Kidney tubule cell (primary cell): Measurements from ENCODE around the gene PUS3.
"Not testable (repeated sequence)": the region's sequence is repeated elsewhere in the genome, so short reads cannot be mapped to it uniquely, and the experiment has no call there.

ENCODE experiments used
- DNase-seq: peaks from one replicate; pipeline ENCODE4 v3.0.0-alpha.2; 2018; ENCODE audit warnings: low spot score

PUS3 gene

DNA sequence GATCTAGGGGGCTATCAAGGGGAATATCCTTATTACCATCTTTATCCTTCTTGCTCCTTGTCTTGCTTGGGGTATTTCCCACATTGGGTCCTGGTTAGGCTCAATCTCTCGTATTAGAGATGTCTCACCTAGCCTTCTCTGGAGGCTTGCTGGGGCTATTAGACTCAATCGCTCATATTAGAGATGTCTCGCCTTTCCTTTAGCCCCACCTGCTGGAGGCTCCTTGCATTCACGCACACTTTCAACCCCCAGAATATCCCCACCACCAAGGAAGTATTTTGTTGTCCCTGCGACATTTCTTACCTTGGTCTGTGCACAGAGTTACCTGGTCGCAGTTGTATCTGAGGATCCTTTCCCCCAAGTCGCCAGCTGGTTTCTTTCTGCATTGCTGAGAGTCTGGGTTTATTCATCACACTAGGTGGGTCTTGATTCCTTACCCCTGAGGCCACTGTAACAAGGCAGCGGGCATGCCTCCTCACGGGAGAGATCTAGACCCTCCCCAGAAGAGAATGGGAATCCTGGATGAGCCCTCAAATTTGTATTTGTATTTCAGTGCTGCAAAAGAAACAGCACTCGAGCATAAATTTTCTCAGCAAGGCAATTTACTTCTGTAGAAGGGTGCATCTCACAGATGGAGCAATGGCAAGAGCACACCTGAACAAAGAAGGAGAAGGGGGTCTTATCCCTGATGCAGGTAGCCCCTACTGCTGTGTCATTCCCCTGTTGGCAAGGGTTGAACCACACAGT lies 31.4 kb downstream of the PUS3 start:
- no peak for DNase-seq

- no peak for DNase-seq
Measured at GRCh38 chr11:125869521-125869920, 33.5 kb downstream of the PUS3 start.

DNA sequence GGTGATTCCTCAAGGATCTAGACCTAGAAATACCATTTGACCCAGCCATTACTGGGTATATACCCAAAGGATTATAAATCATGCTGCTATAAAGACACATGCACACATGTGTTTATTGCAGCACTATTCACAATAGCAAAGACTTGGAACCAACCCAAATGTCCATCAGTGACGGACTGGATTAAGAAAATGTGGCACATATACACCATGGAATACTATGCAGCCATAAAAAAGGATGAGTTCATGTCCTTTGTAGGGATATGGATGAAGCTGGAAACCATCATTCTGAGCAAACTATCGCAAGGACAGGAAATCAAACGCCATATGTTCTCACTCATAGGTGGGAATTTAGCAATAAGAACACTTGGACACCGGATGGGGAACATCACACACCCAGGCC lies 37.7 kb downstream of the PUS3 start:
- DNase-seq, result not testable (repeated sequence)

- DNase-seq, result not testable (repeated sequence)
Measured at GRCh38 chr11:125862786-125863185, 40.2 kb downstream of the PUS3 start.

GRCh38 chr11:125857670-125858069 lies 45.3 kb downstream of the PUS3 start:
- DNase-seq, result not testable (repeated sequence)

DNA sequence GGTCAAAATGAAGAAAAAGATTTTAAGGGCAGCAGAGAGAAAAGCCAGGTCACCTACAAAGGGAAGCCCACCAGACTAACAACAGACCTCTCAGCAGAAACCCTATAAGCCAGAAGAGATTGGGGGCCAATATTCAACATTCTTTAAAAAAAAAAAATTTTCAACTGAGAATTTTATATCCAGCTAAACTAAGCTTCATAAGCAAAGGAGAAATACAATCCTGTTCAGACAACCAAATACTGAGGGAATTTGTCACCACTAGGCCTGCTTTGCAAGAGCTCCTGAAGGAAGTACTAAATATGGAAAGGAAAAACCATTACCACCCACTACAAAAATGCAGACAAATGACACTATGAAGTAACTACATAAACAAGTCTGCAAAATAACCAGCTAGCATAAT lies 56.8 kb downstream of the PUS3 start:
- DNase-seq, result no peak
